NCI-H1092 treated with DMSO at 0.1 percent for 48 hours (cell line): ENCODE results near the gene WNT6.

Experiments used
- DNase-seq: peaks from one replicate; lab custom pipeline; 2025; lab: John Stamatoyannopoulos, UW

WNT6 gene

GRCh38 chr2:218893349-218894150, 33.9 kb downstream of the WNT6 start:
- no peak for DNase-seq

- no peak for DNase-seq
Observed at GRCh38 chr2:218894151-218894879, 34.7 kb downstream of the WNT6 start.

GRCh38 chr2:218894880-218895157, 35.2 kb downstream of the WNT6 start:
- no peak for DNase-seq

- DNase-seq = no peak
Observed at GRCh38 chr2:218895326-218895725, 35.7 kb downstream of the WNT6 start.

GRCh38 chr2:218895759-218896500, 36.3 kb downstream of the WNT6 start:
- no peak for DNase-seq

GRCh38 chr2:218896501-218897393, 37.1 kb downstream of the WNT6 start:
- DNase-seq = peak; percentile 16

GRCh38 chr2:218897394-218898108, 37.9 kb downstream of the WNT6 start:
- no peak for DNase-seq

- DNase-seq = no peak
Observed at GRCh38 chr2:218898109-218898878, 38.7 kb downstream of the WNT6 start.

GRCh38 chr2:218899147-218899546, 39.5 kb downstream of the WNT6 start:
- no peak for DNase-seq

- DNase-seq = no peak
Observed at GRCh38 chr2:218902427-218902826, 42.8 kb downstream of the WNT6 start.

GRCh38 chr2:218904176-218904575, 44.6 kb downstream of the WNT6 start:
- DNase-seq = no peak

GRCh38 chr2:218908721-218909619, 49.4 kb downstream of the WNT6 start:
- DNase-seq = peak; percentile 91

GRCh38 chr2:218910741-218911140, 51.1 kb downstream of the WNT6 start:
- no peak for DNase-seq

GRCh38 chr2:218920504-218920903, 60.9 kb downstream of the WNT6 start:
- no peak for DNase-seq
